HG03025 (cell line): ENCODE measurements around the gene TAS1R3.

Source experiments
- ATAC-seq: cut with Tn5 transposase; IDR thresholded peaks from one replicate; pipeline ENCODE4 v1.9.1; 2021; ENCODE audit warnings: mild to moderate bottlenecking, moderate library complexity; ENCODE audit not compliant: unreplicated experiment, low FRiP score

TAS1R3 gene

GRCh38 chr1:1320666-1321448 is 10.2 kb upstream of the TAS1R3 start:
- ATAC-seq: no peak

GRCh38 chr1:1321477-1321876 is 9.6 kb upstream of the TAS1R3 start:
- ATAC-seq: no peak

GRCh38 chr1:1322418-1322817 is 8.7 kb upstream of the TAS1R3 start:
- ATAC-seq: no peak

GRCh38 chr1:1322952-1323351 is 8.1 kb upstream of the TAS1R3 start:
- ATAC-seq: no peak

GRCh38 chr1:1324084-1324523 is 7.0 kb upstream of the TAS1R3 start:
- peak; percentile 12 for ATAC-seq

- peak; percentile 48 for ATAC-seq
These were observed 6.4 kb upstream of the TAS1R3 start, which contains the start of the genes CPTP and INTS11 for GRCh38 chr1:1324524-1325287. Gene CPTP (plus strand): TSS chr1:1324802. CDS start chr1:1326911, 2,109 bp downstream. Gene INTS11 (minus strand): TSS chr1:1324660. CDS start chr1:1324608, 52 bp downstream.

GRCh38 chr1:1325288-1326074 is 5.6 kb upstream of the TAS1R3 start:
- no peak for ATAC-seq

- ATAC-seq: no peak
These were observed 4.9 kb upstream of the TAS1R3 start for GRCh38 chr1:1326075-1326605.

GRCh38 chr1:1327291-1327690 is 3.8 kb upstream of the TAS1R3 start:
- no peak for ATAC-seq

GRCh38 chr1:1328254-1328653 is 2.8 kb upstream of the TAS1R3 start:
- ATAC-seq: no peak

- no peak for ATAC-seq
These were observed 1.5 kb upstream of the TAS1R3 start for GRCh38 chr1:1329304-1330210.

GRCh38 chr1:1330366-1331067 is 563 bp upstream of the TAS1R3 start:
- ATAC-seq: no peak

- ATAC-seq: no peak
These were observed 1.1 kb downstream of the TAS1R3 start for GRCh38 chr1:1332031-1332755.

- no peak for ATAC-seq
These were observed 1.8 kb downstream of the TAS1R3 start for GRCh38 chr1:1332774-1333480.

- ATAC-seq: no peak
These were observed 2.6 kb downstream of the TAS1R3 start for GRCh38 chr1:1333551-1334241.

GRCh38 chr1:1334835-1335234 is 3.8 kb downstream of the TAS1R3 start:
- no peak for ATAC-seq

- ATAC-seq: no peak
These were observed 4.2 kb downstream of the TAS1R3 start for GRCh38 chr1:1335283-1335682.
